Measurements from ENCODE around the gene DOCK9.

DOCK9 gene

DNA sequence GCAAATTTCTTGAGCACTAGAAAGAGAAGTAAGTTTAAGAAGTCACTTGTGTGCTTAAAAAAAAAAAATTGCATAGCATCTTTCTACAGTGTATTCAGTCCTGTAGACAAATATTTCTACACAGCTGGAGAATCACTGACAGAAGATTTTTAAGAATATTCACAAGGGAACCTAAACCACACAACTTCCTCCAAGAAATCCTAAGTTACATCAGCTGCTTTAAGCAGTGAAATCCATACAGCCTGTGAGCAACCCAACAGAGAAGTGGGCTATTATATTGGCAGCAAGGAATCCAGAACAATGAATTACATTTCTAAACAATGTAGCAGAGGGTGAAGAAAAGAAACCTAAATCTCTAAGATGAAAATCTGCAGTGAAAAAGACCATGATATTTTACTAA is 1.5 kb downstream of the DOCK9 start:
- DNase-seq: no peak
- H3K36me3 ChIP-seq: no peaks in the 10 kb centered on the region
- no peak overlapping the region for H3K4me3 ChIP-seq (ENCODE audit: low read depth, low read length)
- H3K9me3 ChIP-seq (ENCODE audit: severe bottlenecking): no peaks in the 10 kb centered on the region
- H3K27ac ChIP-seq: no peak overlapping the region
- no peaks in the 10 kb centered on the region for H3K27me3 ChIP-seq (ENCODE audit: insufficient read depth, low read depth, severe bottlenecking)
- TF ChIP-seq, protein P1, sequence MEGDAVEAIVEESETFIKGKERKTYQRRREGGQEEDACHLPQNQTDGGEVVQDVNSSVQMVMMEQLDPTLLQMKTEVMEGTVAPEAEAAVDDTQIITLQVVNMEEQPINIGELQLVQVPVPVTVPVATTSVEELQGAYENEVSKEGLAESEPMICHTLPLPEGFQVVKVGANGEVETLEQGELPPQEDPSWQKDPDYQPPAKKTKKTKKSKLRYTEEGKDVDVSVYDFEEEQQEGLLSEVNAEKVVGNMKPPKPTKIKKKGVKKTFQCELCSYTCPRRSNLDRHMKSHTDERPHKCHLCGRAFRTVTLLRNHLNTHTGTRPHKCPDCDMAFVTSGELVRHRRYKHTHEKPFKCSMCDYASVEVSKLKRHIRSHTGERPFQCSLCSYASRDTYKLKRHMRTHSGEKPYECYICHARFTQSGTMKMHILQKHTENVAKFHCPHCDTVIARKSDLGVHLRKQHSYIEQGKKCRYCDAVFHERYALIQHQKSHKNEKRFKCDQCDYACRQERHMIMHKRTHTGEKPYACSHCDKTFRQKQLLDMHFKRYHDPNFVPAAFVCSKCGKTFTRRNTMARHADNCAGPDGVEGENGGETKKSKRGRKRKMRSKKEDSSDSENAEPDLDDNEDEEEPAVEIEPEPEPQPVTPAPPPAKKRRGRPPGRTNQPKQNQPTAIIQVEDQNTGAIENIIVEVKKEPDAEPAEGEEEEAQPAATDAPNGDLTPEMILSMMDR (IDR thresholded peaks at IDR 0.05; ENCODE audit: low read depth, low read length): no peak

DNA sequence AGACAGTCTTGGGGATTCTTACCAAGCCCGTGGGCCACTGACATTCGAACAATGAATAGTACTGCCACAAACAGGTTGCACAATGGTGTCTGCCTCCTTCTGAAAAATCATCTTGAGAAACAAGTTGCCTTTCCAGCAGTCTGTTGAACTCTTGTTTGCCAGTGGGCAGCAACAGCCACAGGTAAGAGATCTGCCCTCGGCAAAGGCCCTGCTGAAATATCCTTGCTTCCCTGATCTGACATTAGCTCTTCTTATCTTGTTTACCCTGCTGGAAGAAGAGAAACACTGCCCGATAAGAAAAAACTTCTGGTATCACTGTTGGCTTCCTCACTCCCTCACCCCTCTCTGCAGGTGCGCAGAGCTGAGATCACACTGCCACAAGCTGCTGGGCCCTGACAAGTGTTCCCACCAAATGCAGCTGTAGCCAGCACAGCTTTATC is 2.0 kb downstream of the DOCK9 start:
- Histone ChIP-seq H3K4me3 (ENCODE audit: low read depth, low read length) (no peak overlapping the region), H3K27me3 (ENCODE audit: insufficient read depth, low read depth, severe bottlenecking) (no peaks in the 10 kb centered on the region), H3K27ac (no peak overlapping the region), H3K36me3 (no peaks in the 10 kb centered on the region), H3K9me3 (ENCODE audit: severe bottlenecking) (no peaks in the 10 kb centered on the region)
- TF ChIP-seq, protein P1 (IDR thresholded peaks at IDR 0.05; ENCODE audit: low read depth, low read length): no peak
- no peak for DNase-seq

DNA sequence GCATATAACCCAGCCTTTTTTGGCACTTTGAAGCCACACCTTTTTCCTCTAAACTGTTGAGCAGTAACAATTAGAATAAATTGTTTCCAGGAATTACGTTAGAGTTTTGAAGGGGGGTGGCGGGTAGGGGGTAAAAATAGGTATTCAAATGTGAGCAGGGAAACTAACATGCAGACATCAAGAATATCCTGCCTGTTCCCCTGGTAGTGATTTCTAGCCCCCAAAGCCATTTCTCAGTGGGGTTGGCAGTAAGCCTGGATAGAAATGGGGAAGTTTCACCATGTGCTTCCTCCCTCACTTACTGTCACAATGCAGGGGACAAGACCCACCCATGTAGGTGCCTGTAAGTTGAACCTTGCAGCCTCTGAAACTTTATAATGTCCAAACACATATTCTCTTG is 3.8 kb downstream of the DOCK9 start:
- no peak overlapping the region for H3K27ac ChIP-seq
- no peak for DNase-seq
- no peaks in the 10 kb centered on the region for H3K36me3 ChIP-seq
- no peak overlapping the region for H3K4me3 ChIP-seq (ENCODE audit: low read depth, low read length)
- H3K27me3 ChIP-seq (ENCODE audit: insufficient read depth, low read depth, severe bottlenecking): no peaks in the 10 kb centered on the region
- TF ChIP-seq, protein P1 (IDR thresholded peaks at IDR 0.05; ENCODE audit: low read depth, low read length): no peak
- no peaks in the 10 kb centered on the region for H3K9me3 ChIP-seq (ENCODE audit: severe bottlenecking)

DNA sequence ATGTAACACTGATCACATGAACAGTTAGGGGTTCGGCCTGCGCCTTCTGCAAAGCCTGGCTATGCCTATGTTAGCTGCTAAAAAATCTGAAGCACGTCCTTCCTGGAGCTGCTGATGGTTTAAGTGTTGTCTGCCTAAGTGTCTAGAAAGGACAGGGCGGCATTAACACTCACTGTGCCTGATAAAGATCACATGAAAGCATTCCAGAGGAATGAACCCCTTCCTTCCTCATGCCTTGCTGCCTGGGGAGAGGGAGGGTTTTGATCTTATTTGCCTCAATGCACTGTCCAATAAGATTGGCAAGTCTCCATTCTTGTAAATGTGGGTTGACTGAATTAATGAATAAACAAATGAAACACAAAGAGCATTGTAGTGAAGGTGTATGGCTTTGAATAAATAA is 5.2 kb downstream of the DOCK9 start:
- Histone ChIP-seq H3K4me3 (ENCODE audit: low read depth, low read length) (no peak overlapping the region), H3K36me3 (no peaks in the 10 kb centered on the region), H3K9me3 (ENCODE audit: severe bottlenecking) (no peaks in the 10 kb centered on the region), H3K27ac (no peak overlapping the region), H3K27me3 (ENCODE audit: insufficient read depth, low read depth, severe bottlenecking) (no peaks in the 10 kb centered on the region)
- no peak for DNase-seq
- TF ChIP-seq, protein P1 (IDR thresholded peaks at IDR 0.05; ENCODE audit: low read depth, low read length): no peak

DNA sequence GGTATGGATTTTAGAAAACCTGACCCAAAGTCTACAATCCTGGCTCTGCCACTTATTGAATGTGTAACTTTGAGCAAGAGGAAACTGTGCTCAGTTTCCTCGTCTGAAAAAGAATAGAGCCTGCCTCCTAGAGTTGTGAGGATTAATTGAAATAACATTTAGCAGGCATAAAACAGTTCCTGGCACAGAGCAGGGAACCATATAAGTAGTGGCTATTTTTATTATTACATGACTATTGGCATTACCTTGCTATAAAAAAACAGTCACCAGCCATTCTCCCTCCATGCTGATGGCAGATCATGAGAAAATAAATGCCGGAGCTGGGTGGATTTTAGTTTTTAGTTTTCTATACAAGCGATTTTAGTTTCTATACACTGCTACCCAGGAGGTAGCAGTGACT is 5.8 kb downstream of the DOCK9 start:
- H3K27me3 ChIP-seq (ENCODE audit: insufficient read depth, low read depth, severe bottlenecking): no peaks in the 10 kb centered on the region
- no peak overlapping the region for H3K4me3 ChIP-seq (ENCODE audit: low read depth, low read length)
- H3K36me3 ChIP-seq: no peaks in the 10 kb centered on the region
- TF ChIP-seq, protein P1 (IDR thresholded peaks at IDR 0.05; ENCODE audit: low read depth, low read length): no peak
- no peak for DNase-seq
- H3K27ac ChIP-seq: no peak overlapping the region
- H3K9me3 ChIP-seq (ENCODE audit: severe bottlenecking): no peaks in the 10 kb centered on the region

DNA sequence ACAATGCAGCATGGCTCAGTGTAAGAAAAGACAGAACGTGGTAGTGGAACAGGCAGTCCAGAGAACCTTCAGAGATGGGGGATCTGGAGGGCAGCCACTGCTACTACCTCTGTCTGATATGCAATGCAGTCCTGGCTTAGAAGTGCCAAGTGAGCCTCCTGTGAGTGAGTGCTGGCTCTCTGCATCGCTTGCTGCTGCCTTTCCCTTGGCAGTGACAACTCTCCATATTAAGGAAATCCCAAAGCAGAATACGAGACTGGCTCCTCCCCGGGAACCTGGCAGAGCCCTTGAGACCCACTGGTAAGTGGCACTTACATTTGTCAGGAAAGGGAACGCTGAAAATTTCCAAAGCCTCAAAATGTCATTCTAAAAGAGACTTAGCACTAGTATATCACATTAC is 7.5 kb downstream of the DOCK9 start:
- H3K36me3 ChIP-seq: no peaks in the 10 kb centered on the region
- no peak overlapping the region for H3K27ac ChIP-seq
- TF ChIP-seq, protein P1 (IDR thresholded peaks at IDR 0.05; ENCODE audit: low read depth, low read length): no peak
- H3K9me3 ChIP-seq (ENCODE audit: severe bottlenecking): no peaks in the 10 kb centered on the region
- DNase-seq: no peak
- H3K4me3 ChIP-seq (ENCODE audit: low read depth, low read length): no peak overlapping the region
- no peaks in the 10 kb centered on the region for H3K27me3 ChIP-seq (ENCODE audit: insufficient read depth, low read depth, severe bottlenecking)
